Endothelial cell of umbilical vein (primary cell): ENCODE data around the gene RHOA. TPM values are rescaled to one million over a fixed set of nuclear protein-coding genes. Genes with fewer than 3 reads are reported as not detected.

ENCODE experiments used
- BruUV-seq: library from RNA; stranded (reverse); fragments of 400-500 nt; replicated peaks from 2 replicates; lab custom pipeline; 2021; lab: Mats Ljungman, UMichigan
- CTCF ChIA-PET: fragments of 300-600, 350-600 bp; sonication (Branson Sonifier 250); formaldehyde crosslinking; loops from one replicate; lab custom pipeline; 2021; ENCODE audit warnings: antibody characterized with exemption, inconsistent platforms; lab: Charles Lee
- POLR2A ChIA-PET: fragments of 300-600, 350-600 bp; sonication (Branson Sonifier 250); formaldehyde crosslinking; loops from one replicate; lab custom pipeline; 2021; ENCODE audit warnings: antibody characterized with exemption, inconsistent platforms; lab: Charles Lee
- DNase-seq: peaks from one replicate; pipeline ENCODE4 v3.0.0-alpha.2; 2011; ENCODE audit warnings: low read depth, low spot score
- FAIRE-seq: peaks from 2 replicates; lab custom pipeline; 2011; peaks lifted over from hg19 to GRCh38; lab: Jason Lieb, UNC
- H2AFZ ChIP-seq: 2 replicates; pipeline ENCODE4 v1.6.0; 2012; ENCODE audit warnings: low read depth, low read length, control low read depth, inconsistent platforms
- H3K27ac ChIP-seq: 2 replicates; pipeline ENCODE4 v1.5.1; 2011; ENCODE audit warnings: low read depth, mild to moderate bottlenecking, control low read depth, low read length, moderate library complexity; ENCODE audit not compliant: insufficient read depth
- H3K27me3 ChIP-seq, 2 experiments: 2 replicates each; pipeline versions ENCODE4 v1.6.0 to v1.6.1; 2011; ENCODE audit warnings: low read length in 2 of 2, mixed read lengths in 1 of 2; ENCODE audit not compliant: control insufficient read depth in 2 of 2, insufficient read depth in 2 of 2
- H3K36me3 ChIP-seq, 2 experiments: 2 replicates in 1 of 2; 3 replicates in 1 of 2; pipeline ENCODE4 v1.5.1; 2011; ENCODE audit warnings: low read length in 2 of 2, mild to moderate bottlenecking in 1 of 2, moderate library complexity in 1 of 2; ENCODE audit not compliant: control insufficient read depth in 2 of 2, insufficient read depth in 2 of 2; ENCODE audit errors: extremely low read depth in 1 of 2
- H3K4me1 ChIP-seq: 3 replicates; pipeline ENCODE4 v1.5.1; 2011; ENCODE audit warnings: mild to moderate bottlenecking, low read length; ENCODE audit not compliant: control insufficient read depth, insufficient read depth; ENCODE audit errors: extremely low read depth
- H3K4me2 ChIP-seq: 2 replicates; pipeline ENCODE4 v1.6.1; 2011; ENCODE audit warnings: low read length, control low read depth, mixed read lengths; ENCODE audit not compliant: insufficient read depth
- H3K4me3 ChIP-seq, 3 experiments: fragments of 200-600 bp in 1 of 3; sonication (generic), shearing (Covaris generic) in 1 of 3; replicated peaks in 1 of 3; 2 replicates each; pipeline ENCODE4 v1.5.1; 2011 to 2016; ENCODE audit warnings: control low read depth in 3 of 3, low read length in 3 of 3, mild to moderate bottlenecking in 2 of 3, inconsistent platforms in 1 of 3, low read depth in 1 of 3, moderate library complexity in 1 of 3; ENCODE audit not compliant: insufficient read depth in 1 of 3
- H3K79me2 ChIP-seq: 2 replicates; pipeline ENCODE4 v1.6.0; 2012; ENCODE audit warnings: low read length, inconsistent platforms; ENCODE audit not compliant: control insufficient read depth, insufficient read depth
- H3K9ac ChIP-seq: replicated peaks from 2 replicates; pipeline ENCODE3; 2011; ENCODE audit warnings: low read length, control low read depth; ENCODE audit not compliant: insufficient read depth; ENCODE audit errors: extremely low read depth
- H3K9me1 ChIP-seq: replicated peaks from 3 replicates; pipeline ENCODE4 v1.6.0; 2011; ENCODE audit warnings: mild to moderate bottlenecking, low read length; ENCODE audit not compliant: control insufficient read depth, insufficient read depth; ENCODE audit errors: extremely low read depth
- H3K9me3 ChIP-seq: replicated peaks from 2 replicates; pipeline ENCODE4 v1.5.1; 2012; ENCODE audit warnings: low read length, inconsistent platforms; ENCODE audit not compliant: control insufficient read depth, insufficient read depth
- H4K20me1 ChIP-seq: replicated peaks from 2 replicates; pipeline ENCODE3; 2011; ENCODE audit warnings: mild to moderate bottlenecking, low read length; ENCODE audit not compliant: control insufficient read depth, insufficient read depth; ENCODE audit errors: extremely low read depth
- CTCF ChIP-seq, 2 donors: IDR thresholded peaks; 1 replicate in 1 of 2; 2 replicates in 1 of 2; pipeline ENCODE4 v1.5.1; 2011; ENCODE audit warnings: low read length in 2 of 2, mild to moderate bottlenecking in 2 of 2, moderate library complexity in 2 of 2, control low read depth in 1 of 2, inconsistent platforms in 1 of 2, low read depth in 1 of 2; ENCODE audit not compliant: insufficient read depth in 1 of 2; ENCODE audit errors: extremely low read depth in 1 of 2
- EZH2 ChIP-seq: IDR thresholded peaks from 2 replicates; pipeline ENCODE4 v1.6.1; 2012; ENCODE audit warnings: borderline replicate concordance, low read depth, mild to moderate bottlenecking, moderate library complexity, low read length, inconsistent platforms; ENCODE audit not compliant: severe bottlenecking
- FOS ChIP-seq: IDR thresholded peaks from 2 replicates; pipeline ENCODE4 v1.6.1; 2011; ENCODE audit warnings: mild to moderate bottlenecking, low read length, moderate library complexity, borderline replicate concordance; ENCODE audit not compliant: insufficient read depth
- GATA2 ChIP-seq: IDR thresholded peaks from 2 replicates; pipeline ENCODE4 v1.7.0; 2011; ENCODE audit warnings: low read depth, mild to moderate bottlenecking, moderate library complexity, mixed read lengths, low read length; ENCODE audit not compliant: insufficient read length, insufficient read depth
- JUN ChIP-seq: IDR thresholded peaks from 2 replicates; pipeline ENCODE4 v1.6.1; 2011; ENCODE audit warnings: borderline replicate concordance, low read depth; ENCODE audit not compliant: insufficient read length, insufficient read depth
- MAX ChIP-seq: IDR thresholded peaks from 2 replicates; pipeline ENCODE4 v1.6.1; 2011; ENCODE audit not compliant: insufficient read depth, insufficient read length
- MYC ChIP-seq: IDR thresholded peaks from one replicate; pipeline ENCODE4 v1.6.1; 2011; ENCODE audit warnings: mild to moderate bottlenecking, low read depth, low read length
- POLR2A ChIP-seq: IDR thresholded peaks from 2 replicates; pipeline ENCODE4 v1.6.1; 2012; ENCODE audit warnings: low read depth, mild to moderate bottlenecking, control low read depth, low read length
- POLR2AphosphoS5 ChIP-seq: IDR thresholded peaks from 2 replicates; pipeline ENCODE4 v1.6.1; 2012; ENCODE audit warnings: low read depth, mild to moderate bottlenecking, control low read depth, low read length, moderate library complexity; ENCODE audit not compliant: insufficient read depth
- dilution Hi-C: fragments of 300-500 bp; cut with MboI; formaldehyde crosslinking; loops from one replicate; pipeline ENCODE4 v1.15.0; 2019; ENCODE audit warnings: low sequenced_read_pairs; ENCODE audit not compliant: extremely low pct_ligation_motif_present
- intact Hi-C: fragments of 100-400 bp; cut with micrococcal nuclease; formaldehyde crosslinking; loops from one replicate; pipeline ENCODE4 v1.10.0; 2022
- polyA plus RNA-seq, 4 experiments: library from polyadenylated mRNA; depleted of rRNA in 3 of 4; stranded (reverse) in 3 of 4; unstranded in 1 of 4; fragments of >200 nt; gene quantifications; 2 replicates each; pipeline versions ENCODE4 v1.2.1 to v1.2.3, GENCODE V29; 2011 to 2012; ENCODE audit warnings: missing spikeins in 1 of 4
- total RNA-seq: library from RNA; stranded (reverse); gene quantifications from 2 replicates; pipeline ENCODE4 v1.2.3, GENCODE V29; 2021

RHOA gene
- total and polyA plus RNA-seq, 2 donors (not counting 3 experiments of a cell fraction or from before 2014, with no cell fraction given): 450 to 580 TPM

GRCh38 chr3:49445391-49445790, 33.6 kb upstream of the RHOA start:
- no TSS peak for BruUV-seq
- Histone ChIP-seq H3K27me3 (no peaks in the 10 kb centered on the region), H3K36me3 (no peaks in the 10 kb centered on the region), H3K79me2 (no peaks in the 10 kb centered on the region), H3K4me3 (no peak overlapping the region), H3K9me1 (no peaks in the 10 kb centered on the region), H3K9ac (no peak overlapping the region), H2AFZ (no peak overlapping the region), H3K9me3 (no peaks in the 10 kb centered on the region), H3K27ac (no peak overlapping the region), H3K4me1 (peaks cover 3% of the 10 kb centered on the region), H3K4me2 (no peak overlapping the region), H4K20me1 (no peaks in the 10 kb centered on the region)
- dilution Hi-C loops: no loop called here
- no peak for TF ChIP-seq FOS
- intact Hi-C loops: no loop called here
- CTCF ChIA-PET: interaction anchor here (0.7 kb wide), 1 partner anchor 206 kb away, joined by 3 read pairs; no protein-coding TSS in a partner anchor
- no peak for FAIRE-seq
- POLR2A ChIA-PET: no interaction called here
- no peak for DNase-seq

- BruUV-seq: no TSS peak
- Histone ChIP-seq H3K9me1 (no peaks in the 10 kb centered on the region), H2AFZ (no peak overlapping the region), H3K4me3 (no peak overlapping the region), H3K36me3 (no peaks in the 10 kb centered on the region), H3K9me3 (no peaks in the 10 kb centered on the region), H3K27ac (no peak overlapping the region), H4K20me1 (no peaks in the 10 kb centered on the region), H3K79me2 (no peaks in the 10 kb centered on the region), H3K4me1 (peaks cover 2% of the 10 kb centered on the region), H3K9ac (no peak overlapping the region), H3K27me3 (no peaks in the 10 kb centered on the region), H3K4me2 (no peak overlapping the region)
- CTCF ChIA-PET: no interaction called here
- FAIRE-seq (no peak), DNase-seq (no peak)
- TF ChIP-seq MYC: no peak
- no peak for TF ChIP-seq EZH2
- TF ChIP-seq GATA2: no peak
- no peak for TF ChIP-seq POLR2AphosphoS5
- TF ChIP-seq MAX: no peak
- no peak for TF ChIP-seq CTCF (IDR thresholded peaks at IDR 0.05; ENCODE audit: extremely low read depth in 1 of 2, insufficient read depth in 1 of 2, low read depth in 1 of 2, low read length in 2 of 2)
- TF ChIP-seq JUN: no peak
- no peak for TF ChIP-seq FOS
- no peak for TF ChIP-seq POLR2A
- dilution Hi-C loops: no loop called here
- intact Hi-C loops: no loop called here
- POLR2A ChIA-PET: no interaction called here
Observed at GRCh38 chr3:49434731-49435130, 23.0 kb upstream of the RHOA start.
